Heart right ventricle (tissue), 16 donors: ENCODE results near the gene CNOT11. TPM values are rescaled to one million over a fixed set of nuclear protein-coding genes. Genes with fewer than 3 reads are reported as not detected.
"Not testable (repeated sequence)": the region's sequence is repeated elsewhere in the genome, so short reads cannot be mapped to it uniquely, and the experiment has no call there.

Source experiments
- ATAC-seq, 8 donors: fragments of 200-7000 bp; cut with Tn5 transposase; one replicate each; pipeline ENCODE4 v1.9.1; 2020; ENCODE audit warnings: mild to moderate bottlenecking in 8 of 8, moderate library complexity in 8 of 8, moderate number of reproducible peaks in 1 of 8
- DNase-seq, 2 donors: peaks; one replicate each; pipeline ENCODE4 v3.0.0-alpha.2; 2020
- H3K27ac ChIP-seq, 10 donors: fragments of 200-600 bp; sonication (generic) in 2 of 10; one replicate each; pipeline versions ENCODE4 v1.5.0 to v1.8.0; 2020 to 2022; ENCODE audit warnings: mild to moderate bottlenecking in 3 of 10
- H3K27me3 ChIP-seq, 7 donors: fragments of 200-600 bp; one replicate each; pipeline ENCODE4 v1.8.0; 2021 to 2022; ENCODE audit warnings: mild to moderate bottlenecking in 2 of 7
- H3K36me3 ChIP-seq, 9 donors: fragments of 200-600 bp; sonication (generic) in 1 of 9; one replicate each; pipeline versions ENCODE4 v1.5.0 to v1.8.0; 2020 to 2022; ENCODE audit warnings: mild to moderate bottlenecking in 2 of 9
- H3K4me1 ChIP-seq, 9 donors: fragments of 200-600 bp; sonication (generic) in 1 of 9; one replicate each; pipeline versions ENCODE4 v1.5.0 to v1.8.0; 2020 to 2022; ENCODE audit warnings: mild to moderate bottlenecking in 4 of 9
- H3K4me3 ChIP-seq, 10 donors: fragments of 200-600 bp; sonication (generic) in 2 of 10; one replicate each; pipeline versions ENCODE4 v1.5.0 to v1.8.0; 2020 to 2022; ENCODE audit warnings: mild to moderate bottlenecking in 7 of 10, moderate library complexity in 2 of 10
- H3K9me3 ChIP-seq, 11 donors: fragments of 200-600 bp in 10 of 11; sonication (generic) in 2 of 11; one replicate each; pipeline versions ENCODE4 v1.5.0 to v1.8.0; 2013 to 2022; ENCODE audit warnings: mild to moderate bottlenecking in 2 of 11, control low read depth in 1 of 11, moderate library complexity in 1 of 11
- CTCF ChIP-seq, 9 donors: fragments of 200-600 bp; sonication (generic) in 2 of 9; IDR thresholded peaks; one replicate each; pipeline versions ENCODE4 v1.5.0 to v1.8.0; 2021 to 2022; ENCODE audit warnings: antibody characterized with exemption in 9 of 9, mild to moderate bottlenecking in 5 of 9, moderate library complexity in 1 of 9
- WGBS, 2 donors: extraction: QIAGEN DNeasy Blood & Tissue Kit; methylation state at CpG; one replicate each; pipeline ENCODE4 v1.1.7; 2013; ENCODE audit warnings: inconsistent platforms in 1 of 2; 5-methylcytosine and 5-hydroxymethylcytosine counted together
- intact Hi-C, 10 donors: fragments of 100-400 bp; cut with DNase I; formaldehyde crosslinking; loops; one replicate each; pipeline versions ENCODE4 v1.11.1 to v1.14.2; 2022
- polyA plus RNA-seq, 2 donors: library from polyadenylated mRNA; stranded (reverse); fragments of 200-250 nt; gene quantifications; one replicate each; pipeline ENCODE4 v1.2.3, GENCODE V29; 2013
- total RNA-seq, 10 donors: library from RNA; stranded (reverse); fragmentation: NEBNext Ultra II Directional in 3 of 10; extraction: Animal tissue kit (Norgen Biotek cat#: 25700) in 3 of 10; gene quantifications; one replicate each; pipeline versions ENCODE4 v1.2.1 to v1.2.4, GENCODE V29; 2021 to 2023
- donor health status: Arrhythmogenic right ventricular cardiomyopathy.
- donor health status: ischemic (EF 13 %, LVEDD 7.1; RV severe dilation, severe dysfunction).
- donor health status: healthy with polysubstance abuse.
- donor health status: DM: no; HTN: yes; CAD: no.
- donor health status: DM: no; HTN: no; CAD: no.
- donor health status: ischemic (EF 25% LVEDD 6.9; RV normal size, moderate dysfunction).
- donor health status: ischemic (EF 25% LVEDD 5.7; RV mildly dilated, moderate dysfunction).
- donor health status: healthy.
- donor health status: DM: yes; HTN: yes; CAD: no.
- donor health status: Ischemic cardiomyopathy.
- donor health status: ischemic (EF 35%, LVEDD 5.7; RV mildly dilated, moderate dysfunction).
- donor health status: nonischemic (EF 11% LVEDD 7.7; RV severe dilation, severe dysfunction).
- donor health status: DM: yes; HTN: yes; CAD: no.
- donor health status: PGD.
- donor health status: ischemic (EF 29% LVEDD 5.4; RV normal size, mild dysfunction).
- donor health status: nonischemic (EF 23%, LVEDD 6.1; RV moderate dilation, normal function).

CNOT11 gene
- total and polyA plus RNA-seq, 12 donors, result 14.5 to 77.1 (median 43.8) TPM

GRCh38 chr2:101208830-101209229 lies 43.9 kb upstream of the CNOT11 start:
- DNase-seq (no peak), ATAC-seq (no peak)
- Histone ChIP-seq H3K27ac (no peak overlapping the region), H3K36me3 (no peaks in the 10 kb centered on the region), H3K9me3 (peaks cover 0 to 18% (median 5%) of the 10 kb centered on the region in 11 donors), H3K4me1 (peaks cover 0 to 6% (median 0%) of the 10 kb centered on the region in 9 donors), H3K4me3 (no peak overlapping the region), H3K27me3 (no peaks in the 10 kb centered on the region)
- 67 to 70% methylated on average over 4 of the region's 4 CpGs for WGBS, 2 donors
- intact Hi-C loops, result loop anchor here in 6 of 10 donors (5.0 to 10.0 kb wide), 4 partner anchors 57 to 197 kb away; partner anchors contain the start of gene TBC1D8 (in 1 of the 6)
- TF ChIP-seq CTCF (IDR thresholded peaks at IDR 0.05), result no peak

- no peak for TF ChIP-seq CTCF (IDR thresholded peaks at IDR 0.05)
- Histone ChIP-seq H3K27me3 (no peaks in the 10 kb centered on the region), H3K27ac (no peak overlapping the region), H3K36me3 (no peaks in the 10 kb centered on the region), H3K4me1 (peaks cover 0 to 10% (median 0%) of the 10 kb centered on the region in 9 donors), H3K4me3 (no peak overlapping the region), H3K9me3 (no peaks in the 10 kb centered on the region)
- intact Hi-C loops, result no loop called here
- 84 to 87% methylated on average over 7 of the region's 7 CpGs for WGBS, 2 donors
- DNase-seq (no peak), ATAC-seq (no peak)
Observed at GRCh38 chr2:101219246-101219645, 33.4 kb upstream of the CNOT11 start.

- H3K36me3 ChIP-seq, H3K27me3 ChIP-seq, H3K4me3 ChIP-seq, ATAC-seq, H3K9me3 ChIP-seq, intact Hi-C loops, DNase-seq, H3K27ac ChIP-seq: not testable (repeated sequence)
- WGBS, 2 donors, result 96 to 98% methylated on average over 7 of the region's 7 CpGs
- peaks cover 0 to 14% (median 0%) of the 10 kb centered on the region in 9 donors for H3K4me1 ChIP-seq
Observed at GRCh38 chr2:101220091-101220490, 32.6 kb upstream of the CNOT11 start.

- H3K27ac ChIP-seq, result no peak overlapping the region
- no peaks in the 10 kb centered on the region for H3K9me3 ChIP-seq
- no peak for TF ChIP-seq CTCF (IDR thresholded peaks at IDR 0.05)
- no peaks in the 10 kb centered on the region for H3K36me3 ChIP-seq
- H3K4me3 ChIP-seq, result no peak overlapping the region
- WGBS, 2 donors, result 80 to 81% methylated on average over 7 of the region's 7 CpGs
- DNase-seq (no peak), ATAC-seq (no peak)
- no peaks in the 10 kb centered on the region for H3K27me3 ChIP-seq
- intact Hi-C loops, result no loop called here
- peaks cover 0 to 14% (median 0%) of the 10 kb centered on the region in 9 donors for H3K4me1 ChIP-seq
Observed at GRCh38 chr2:101223814-101224231, 28.9 kb upstream of the CNOT11 start.

- WGBS, 2 donors, result 41 to 76% methylated on average over 2 of the region's 2 CpGs
- Histone ChIP-seq H3K27me3 (no peaks in the 10 kb centered on the region), H3K27ac (peak overlapping the region in 3 of 10 donors; percentile 36 to 61 (median 49)), H3K4me1 (peaks cover 0 to 21% (median 13%) of the 10 kb centered on the region in 9 donors), H3K9me3 (no peaks in the 10 kb centered on the region), H3K4me3 (no peak overlapping the region), H3K36me3 (no peaks in the 10 kb centered on the region)
- peak in 2 of 8 donors; percentile 46 to 73 for ATAC-seq
- TF ChIP-seq CTCF (IDR thresholded peaks at IDR 0.05), result no peak
- no peak for DNase-seq
- intact Hi-C loops, result no loop called here
Observed at GRCh38 chr2:101230541-101231001, 22.1 kb upstream of the CNOT11 start.
